ENCODE measurements around the gene ZSCAN25.

GRCh38 chr7:99679400-99680191, 62.9 kb downstream of the ZSCAN25 start, which contains the start of gene CYP3A5:
- TF ChIP-seq CTCF (IDR thresholded peaks at IDR 0.05) (no peak), POLR2AphosphoS5 (IDR thresholded peaks at IDR 0.05; ENCODE audit: insufficient read depth in 1 of 2, low read depth in 1 of 2) (peak in 1 of 2 donors; percentile 61)

Data from vagina (tissue), 2 donors.